MM.1S (cell line): ENCODE measurements around the gene TMEM123.
"Not testable (repeated sequence)": the region's sequence is repeated elsewhere in the genome, so short reads cannot be mapped to it uniquely, and the experiment has no call there.

Source experiments
- EZH2phosphoT487 ChIP-seq: fragments of 300-600 bp; sonication (generic); IDR thresholded peaks from 2 replicates; pipeline ENCODE4 v1.6.1; 2018; ENCODE audit warnings: antibody characterized with exemption, low read length
- TF ChIP-seq, protein P1 (sequence below): fragments of 300-600 bp; sonication (generic); IDR thresholded peaks from 2 replicates; pipeline ENCODE4 v1.5.1; 2016; ENCODE audit warnings: antibody characterized with exemption, low read length, mixed read lengths

GRCh38 chr11:102433571-102433970 is 19.0 kb downstream of the TMEM123 start:
- TF ChIP-seq EZH2phosphoT487 = not testable (repeated sequence)
- TF ChIP-seq, protein P1, sequence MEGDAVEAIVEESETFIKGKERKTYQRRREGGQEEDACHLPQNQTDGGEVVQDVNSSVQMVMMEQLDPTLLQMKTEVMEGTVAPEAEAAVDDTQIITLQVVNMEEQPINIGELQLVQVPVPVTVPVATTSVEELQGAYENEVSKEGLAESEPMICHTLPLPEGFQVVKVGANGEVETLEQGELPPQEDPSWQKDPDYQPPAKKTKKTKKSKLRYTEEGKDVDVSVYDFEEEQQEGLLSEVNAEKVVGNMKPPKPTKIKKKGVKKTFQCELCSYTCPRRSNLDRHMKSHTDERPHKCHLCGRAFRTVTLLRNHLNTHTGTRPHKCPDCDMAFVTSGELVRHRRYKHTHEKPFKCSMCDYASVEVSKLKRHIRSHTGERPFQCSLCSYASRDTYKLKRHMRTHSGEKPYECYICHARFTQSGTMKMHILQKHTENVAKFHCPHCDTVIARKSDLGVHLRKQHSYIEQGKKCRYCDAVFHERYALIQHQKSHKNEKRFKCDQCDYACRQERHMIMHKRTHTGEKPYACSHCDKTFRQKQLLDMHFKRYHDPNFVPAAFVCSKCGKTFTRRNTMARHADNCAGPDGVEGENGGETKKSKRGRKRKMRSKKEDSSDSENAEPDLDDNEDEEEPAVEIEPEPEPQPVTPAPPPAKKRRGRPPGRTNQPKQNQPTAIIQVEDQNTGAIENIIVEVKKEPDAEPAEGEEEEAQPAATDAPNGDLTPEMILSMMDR = not testable (repeated sequence)
